HL-60/S4 (cell line): Measurements from ENCODE around the gene CXCL17.

Experiments used
- in situ Hi-C: fragments of 300-500 bp; cut with MboI; formaldehyde crosslinking; loops from 2 replicates; pipeline ENCODE4 v1.14.3; 2022; ENCODE audit warnings: low sequenced_read_pairs

The CXCL17 gene

DNA sequence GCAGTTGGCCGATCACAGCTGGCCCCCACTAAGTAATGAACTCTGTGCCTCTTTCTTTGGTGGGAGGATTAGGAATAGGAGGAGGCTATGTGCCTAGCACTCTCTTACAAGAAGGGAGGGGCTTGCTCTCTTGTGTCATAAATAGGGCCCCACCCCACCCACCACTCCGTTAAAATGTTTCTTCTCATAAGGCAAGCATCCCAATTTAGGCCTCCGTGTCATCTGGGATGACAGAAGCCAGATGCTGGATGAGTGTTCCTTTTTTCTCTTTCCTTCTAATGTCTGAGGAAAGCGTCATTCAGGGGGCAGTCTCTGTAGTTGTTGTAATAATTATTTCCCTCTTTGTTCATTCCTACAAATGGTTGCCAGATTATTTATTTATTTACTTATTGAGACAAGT lies 15.4 kb downstream of the CXCL17 start, which contains the start of gene LIPE:
TSS of gene LIPE (minus strand) at position 76 of the 400 bp plus-strand sequence. CDS start 239 bp downstream, outside the sequence.
- in situ Hi-C loops = no loop called here

DNA sequence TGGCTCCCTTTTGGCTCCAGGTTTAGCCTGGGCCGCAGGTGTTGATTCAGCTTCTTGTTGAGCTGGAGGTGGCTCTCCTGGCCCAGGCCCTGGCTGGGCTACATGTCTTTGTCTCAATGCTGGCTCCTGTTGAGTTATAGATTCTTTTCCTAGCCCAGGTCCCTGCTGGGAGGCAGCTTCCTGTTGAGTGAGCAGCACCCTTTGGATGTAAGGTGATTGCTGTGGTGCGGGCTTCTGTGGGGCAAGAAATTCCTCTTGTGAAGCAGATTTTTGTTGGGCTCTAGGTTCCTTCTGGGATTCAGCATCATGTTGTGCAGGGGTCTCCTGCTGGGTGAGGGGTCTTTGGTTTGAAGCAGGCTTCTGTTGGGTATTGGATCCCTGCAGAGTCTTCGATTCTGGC lies 16.1 kb downstream of the CXCL17 start:
- in situ Hi-C loops = no loop called here

DNA sequence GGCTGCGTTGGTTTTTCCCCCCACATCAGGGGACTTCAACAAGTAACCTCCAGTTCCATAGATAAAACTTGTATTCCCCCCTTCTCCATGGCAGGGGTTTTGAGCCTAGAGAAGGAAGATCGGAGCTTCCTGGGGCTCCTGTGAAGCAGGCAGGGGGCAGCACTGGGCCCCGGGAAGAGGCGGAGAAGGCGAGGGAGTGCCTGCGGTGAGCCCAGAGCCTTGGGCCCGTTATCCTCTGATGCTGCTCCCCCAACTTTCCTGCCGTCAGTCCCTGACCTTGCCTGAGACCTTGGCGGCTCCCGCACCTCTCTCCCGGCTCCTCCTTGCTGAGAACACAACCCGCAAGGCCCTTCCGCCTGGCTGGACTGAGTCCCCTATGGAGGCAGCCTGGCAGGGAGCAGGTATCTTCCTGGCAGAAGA lies 18.0 kb downstream of the CXCL17 start:
- in situ Hi-C loops = no loop called here

DNA sequence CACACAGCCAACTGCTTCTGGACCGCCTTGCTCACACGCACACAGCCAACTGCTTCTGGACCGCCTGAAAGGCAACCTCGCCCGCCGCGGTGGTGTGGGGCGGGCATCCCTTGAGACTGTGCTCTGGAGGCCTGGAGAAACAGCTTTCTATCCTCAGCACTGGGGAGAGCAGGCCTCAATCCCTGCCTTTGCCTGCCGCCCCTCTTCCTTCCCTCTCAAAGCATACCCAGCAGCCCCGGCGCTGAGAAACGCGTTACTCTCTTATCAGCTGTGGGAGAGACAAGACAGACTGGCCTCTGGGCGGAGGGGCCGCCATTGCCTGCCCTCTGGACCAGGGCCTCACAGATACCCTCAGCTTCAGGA lies 18.4 kb downstream of the CXCL17 start:
- in situ Hi-C loops = no loop called here

DNA sequence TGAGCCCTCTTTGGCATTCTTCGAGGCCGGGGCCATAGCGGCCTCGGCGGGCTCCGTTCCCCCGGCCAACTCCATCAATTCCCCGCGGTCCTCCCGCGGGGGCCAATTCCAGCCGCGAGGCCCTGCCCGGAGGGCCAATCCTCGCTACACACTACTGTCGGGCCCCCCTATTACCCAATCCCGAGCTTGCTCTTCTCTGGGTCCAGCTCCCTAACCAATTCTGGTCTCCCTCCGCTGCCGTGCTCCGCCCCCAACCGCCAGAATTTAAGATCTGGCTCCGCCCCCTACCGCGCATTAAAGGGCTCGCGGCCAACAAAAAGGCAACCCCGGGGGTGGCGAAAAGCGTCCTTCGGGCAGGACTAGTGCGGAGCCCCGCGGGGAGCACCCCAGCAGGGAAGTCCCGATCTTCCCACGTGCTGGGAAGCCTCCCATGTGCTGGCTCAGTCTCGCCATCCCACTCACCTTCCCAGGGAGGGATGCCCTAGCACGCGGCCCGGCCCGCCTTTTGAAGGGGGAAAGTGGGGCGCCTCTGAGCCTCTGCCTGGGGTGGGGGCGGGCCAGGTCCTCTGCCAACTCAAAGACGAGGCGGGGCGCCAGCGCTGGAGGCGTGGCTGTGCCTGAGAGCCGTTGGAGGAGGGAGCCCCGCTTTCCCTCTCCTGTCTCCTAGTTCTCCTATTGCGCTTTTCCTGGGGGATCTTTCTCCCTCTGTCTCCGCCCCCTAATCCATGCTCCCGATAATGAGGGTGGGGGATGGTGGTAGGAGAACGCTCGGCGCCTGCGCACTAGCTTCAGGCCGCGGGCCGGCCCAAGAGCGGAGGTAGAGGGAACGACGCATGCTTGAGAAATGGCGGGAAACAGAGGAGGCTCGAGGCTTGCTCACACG lies 19.0 kb downstream of the CXCL17 start:
- in situ Hi-C loops = no loop called here

DNA sequence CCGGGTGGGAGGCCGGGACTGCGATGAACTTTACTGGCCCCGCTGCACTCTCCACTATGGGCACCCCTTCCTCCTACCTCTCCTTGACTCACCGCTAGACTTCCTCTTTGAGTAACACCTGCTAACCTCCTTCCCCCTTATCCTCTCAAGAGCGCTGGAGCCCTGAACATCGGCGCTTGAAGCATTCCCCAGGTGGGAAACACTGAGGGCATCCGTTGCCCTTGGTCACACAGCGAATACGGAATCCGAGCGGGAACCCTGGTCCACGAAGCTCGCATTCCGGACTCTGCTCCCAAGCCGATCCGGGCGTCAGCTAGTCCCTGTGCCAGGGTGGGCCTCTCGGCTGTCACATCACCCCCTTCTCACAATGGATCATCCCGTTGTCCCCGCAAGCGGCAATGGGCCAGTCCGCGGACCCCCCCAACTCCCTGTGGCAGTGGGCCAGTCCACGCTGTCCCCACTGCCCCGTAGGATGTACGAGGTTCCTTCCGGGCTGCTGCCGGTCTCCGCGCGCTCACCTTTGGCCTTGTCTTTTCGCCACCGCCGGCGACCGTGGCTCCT lies 19.8 kb downstream of the CXCL17 start:
- in situ Hi-C loops = no loop called here

DNA sequence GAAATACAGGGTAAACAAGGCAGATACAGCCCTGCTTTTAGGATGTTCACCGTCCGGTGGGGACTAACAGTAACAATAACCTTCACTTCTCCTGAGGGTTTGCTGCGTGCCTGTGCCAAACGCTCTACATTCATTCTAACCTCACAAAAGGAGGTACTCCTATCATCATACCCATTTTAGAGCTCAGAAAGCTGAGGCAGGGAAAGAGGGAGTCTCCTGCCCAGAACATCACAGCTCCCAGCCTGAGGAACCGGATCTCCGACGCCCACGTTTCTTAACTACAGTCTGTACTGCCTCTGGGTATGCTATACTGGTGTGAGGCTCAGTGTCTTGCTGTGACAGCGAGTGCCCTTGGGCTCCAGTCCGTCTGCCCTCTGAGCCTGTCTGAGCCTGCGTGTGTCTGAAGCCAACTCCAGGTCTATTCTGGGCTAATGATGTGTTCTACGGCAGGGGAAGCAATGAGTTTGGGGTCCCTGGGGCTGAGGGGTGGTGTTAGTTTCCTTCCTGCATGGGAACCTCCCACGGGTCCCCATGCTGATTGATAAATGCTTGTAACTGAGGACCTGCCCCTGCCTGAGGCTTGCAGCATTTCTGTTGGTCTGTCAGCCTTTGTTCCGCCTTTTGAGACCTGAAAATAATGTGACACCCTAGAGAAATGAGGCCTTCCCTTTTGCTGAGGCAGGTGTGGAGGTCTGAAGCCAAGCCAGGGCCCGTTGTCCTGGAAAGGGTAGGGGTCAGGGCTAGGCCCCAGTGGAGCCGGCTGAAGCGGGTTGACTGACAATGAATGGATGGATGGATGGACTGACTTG lies 20.4 kb downstream of the CXCL17 start:
- in situ Hi-C loops = no loop called here

DNA sequence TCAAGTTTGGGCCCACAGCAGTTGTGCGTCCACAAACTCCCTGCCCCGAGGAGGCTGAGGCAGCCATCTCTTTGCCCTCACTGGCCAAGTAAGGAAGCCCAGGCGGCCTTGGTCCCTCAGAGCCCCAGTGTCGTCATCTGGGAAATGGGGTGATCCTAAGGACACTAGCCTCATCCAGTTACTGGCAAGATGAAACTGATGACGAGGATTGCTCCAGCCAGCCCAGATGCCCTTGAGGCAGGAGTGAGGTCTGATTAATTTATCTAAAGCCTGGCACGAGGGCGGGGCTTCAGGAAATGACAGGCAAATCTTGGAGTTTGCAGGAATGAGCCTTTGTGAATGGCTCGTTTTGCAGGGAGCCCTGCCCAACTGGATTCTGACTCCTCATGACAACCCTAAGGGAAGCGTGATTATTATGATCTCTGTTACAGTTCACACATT lies 21.1 kb downstream of the CXCL17 start:
- in situ Hi-C loops = no loop called here

DNA sequence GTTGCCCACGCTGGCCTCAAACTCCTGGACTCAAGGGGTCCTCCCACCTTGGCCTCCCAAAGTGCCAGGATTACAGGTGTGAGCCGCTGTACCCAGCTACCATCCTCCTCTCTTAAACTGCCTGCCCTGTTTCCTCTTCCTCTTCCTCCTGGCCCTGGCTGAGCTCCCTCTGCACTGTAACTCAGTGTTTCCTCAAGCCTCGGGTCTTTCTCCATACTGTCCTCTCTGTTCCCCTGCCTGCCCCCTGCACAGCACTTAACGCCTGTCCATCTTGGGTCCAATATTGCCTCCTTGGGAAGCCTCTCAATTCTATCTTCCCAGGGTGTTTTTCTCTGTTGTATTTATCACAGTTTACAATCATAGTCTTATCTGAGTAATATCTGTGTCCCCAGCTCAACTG lies 21.6 kb downstream of the CXCL17 start:
- in situ Hi-C loops = no loop called here

DNA sequence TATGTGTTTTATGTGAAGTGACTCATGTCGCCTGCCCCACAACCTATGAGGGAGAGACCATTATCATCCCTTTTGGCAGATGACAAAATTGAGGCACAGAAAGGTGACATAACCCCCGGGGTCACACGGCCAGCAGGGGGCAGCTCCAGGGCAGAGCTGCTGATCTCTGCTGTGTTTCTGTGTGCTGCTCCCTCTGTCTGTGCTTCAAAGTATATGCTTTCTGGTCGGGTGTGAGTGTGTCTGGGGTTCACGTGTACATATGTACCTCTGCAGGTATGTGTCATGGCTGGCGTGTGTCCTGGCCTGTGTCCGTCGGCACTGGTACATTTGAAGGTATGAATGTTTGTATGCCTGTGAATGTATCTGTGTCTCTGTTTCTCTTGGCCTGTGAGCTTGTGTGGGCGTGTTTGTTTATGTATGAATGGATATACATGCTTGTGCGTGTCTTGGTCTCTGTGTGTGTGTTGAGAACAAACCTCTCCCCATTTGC lies 22.6 kb downstream of the CXCL17 start:
- in situ Hi-C loops = no loop called here

DNA sequence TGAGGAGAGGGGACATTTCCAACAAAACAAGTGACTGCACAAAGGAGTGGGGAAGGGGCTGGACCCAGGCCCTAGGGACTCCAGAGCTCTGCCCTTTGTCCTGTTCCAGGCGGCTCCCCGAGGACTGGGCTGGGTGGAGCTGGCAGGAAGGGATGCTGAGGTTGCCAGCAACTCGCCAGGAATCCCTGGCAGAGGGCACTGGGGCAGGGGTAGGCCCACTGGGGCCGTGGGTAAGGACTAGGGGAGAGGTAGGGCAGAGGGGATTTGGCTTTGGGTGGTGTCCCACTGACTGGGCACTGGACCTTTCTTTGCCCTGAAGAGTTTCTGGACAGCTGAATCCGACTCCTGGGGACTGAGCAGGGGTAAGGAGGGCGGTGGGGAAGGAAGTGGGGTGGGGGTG lies 23.4 kb downstream of the CXCL17 start:
- in situ Hi-C loops = no loop called here

DNA sequence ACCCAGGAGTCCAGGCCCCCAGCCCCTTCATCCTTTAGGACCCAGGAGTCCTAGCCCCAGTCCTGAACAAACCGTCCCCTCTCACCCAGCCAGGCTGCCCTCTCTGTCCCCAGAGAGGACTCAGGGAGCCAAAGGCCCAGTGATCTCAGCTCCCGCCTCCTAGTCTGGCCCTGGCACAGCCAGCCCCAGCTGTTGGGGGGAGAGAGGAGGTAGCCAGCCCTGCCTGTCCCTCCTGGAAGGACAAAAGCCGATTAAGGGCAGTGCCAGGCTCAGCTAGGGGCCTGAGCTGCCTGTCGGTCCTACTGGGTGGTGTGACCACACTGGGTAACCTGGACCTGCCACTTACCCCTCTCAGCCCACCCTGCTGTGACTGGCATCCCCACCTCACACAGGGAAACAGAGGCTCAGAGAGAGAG lies 30.1 kb downstream of the CXCL17 start:
- in situ Hi-C loops = no loop called here

DNA sequence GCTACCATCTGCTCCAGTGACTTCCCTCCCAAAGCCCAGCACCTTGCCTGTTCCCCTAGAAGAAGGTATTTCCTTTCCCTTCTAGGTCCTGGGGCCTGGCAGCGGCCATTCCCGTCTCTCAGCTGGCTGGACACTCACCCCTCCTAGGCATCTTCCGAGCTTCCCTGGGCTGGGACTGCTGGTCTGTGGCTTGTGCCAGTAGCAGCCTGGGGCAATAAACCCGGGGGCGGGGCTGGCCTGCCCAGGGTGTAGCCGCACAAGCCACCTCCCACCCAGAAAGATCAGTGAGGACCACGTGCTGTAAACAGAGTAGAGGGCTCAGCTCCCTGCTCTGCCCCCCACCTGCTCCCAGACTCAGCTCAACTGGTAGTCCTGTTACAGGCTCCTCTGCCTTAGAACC lies 30.5 kb downstream of the CXCL17 start:
- in situ Hi-C loops = no loop called here

DNA sequence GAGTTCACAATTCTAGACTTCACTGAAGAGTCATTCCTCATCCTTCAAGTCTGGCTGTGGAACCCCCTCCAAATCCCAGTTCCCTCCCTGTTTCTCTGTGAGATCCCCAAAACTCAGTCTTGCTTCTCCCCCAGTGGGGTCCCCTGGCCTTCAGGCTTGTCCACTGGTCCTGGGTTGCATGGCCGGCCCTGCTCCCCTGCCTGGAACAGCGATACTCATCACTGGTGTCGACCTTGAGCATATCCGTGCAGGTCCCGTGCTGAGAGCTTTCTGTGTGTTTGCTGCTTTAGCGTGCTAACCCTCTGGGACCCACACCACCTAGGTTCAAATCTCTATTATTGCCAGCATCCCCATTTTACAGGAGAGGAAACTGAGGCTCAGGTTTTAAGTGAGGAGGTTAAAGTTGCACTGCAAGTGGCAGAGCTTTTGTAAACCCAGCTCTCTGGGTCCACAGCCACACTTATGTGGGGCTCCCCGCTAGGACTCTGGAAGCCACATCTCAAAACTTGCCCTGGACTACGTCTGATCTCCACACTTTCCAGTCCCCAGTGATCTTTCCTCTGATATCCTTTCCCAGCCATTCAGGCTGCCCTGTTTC lies 31.1 kb downstream of the CXCL17 start:
- in situ Hi-C loops = no loop called here

DNA sequence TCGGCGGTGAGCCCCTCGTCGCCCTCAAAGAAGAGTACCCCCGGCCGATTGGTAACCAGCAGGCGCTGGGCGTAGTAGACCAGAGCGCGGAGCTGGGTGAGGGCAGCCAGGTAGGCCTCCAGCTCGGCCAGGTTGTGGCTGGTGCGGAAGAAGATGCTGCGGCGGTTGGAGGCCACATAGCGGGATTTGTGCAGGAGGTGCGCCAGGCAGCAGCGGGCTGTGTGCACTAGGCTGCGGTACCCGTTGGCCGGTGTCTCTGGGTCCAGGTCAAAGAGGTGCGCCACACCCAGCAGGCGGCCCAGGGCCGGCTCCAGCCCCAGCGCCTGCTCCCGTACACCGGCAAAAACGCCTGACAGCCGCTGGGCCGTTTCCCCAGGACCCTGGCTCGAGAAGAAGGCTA lies 32.4 kb downstream of the CXCL17 start:
- in situ Hi-C loops = no loop called here

DNA sequence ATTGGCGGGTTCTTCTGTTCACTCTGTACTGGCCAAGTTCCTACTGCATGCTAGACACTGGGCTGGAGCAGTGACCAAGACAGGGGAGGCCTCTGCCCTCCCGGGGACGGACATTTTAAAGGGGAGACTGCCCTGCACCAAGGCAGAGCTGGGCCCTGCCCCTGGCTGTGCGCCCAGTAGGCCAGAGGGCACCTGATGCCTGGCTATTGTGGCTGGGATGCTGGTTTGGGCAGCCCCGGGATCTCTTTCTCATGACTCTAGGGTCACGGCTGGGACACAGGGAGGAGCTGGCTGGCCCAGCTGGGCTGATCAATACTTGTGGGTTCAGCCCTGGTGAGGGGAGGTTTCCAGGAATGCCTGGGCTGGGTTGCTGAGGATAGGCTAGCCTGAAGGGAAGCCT lies 33.3 kb downstream of the CXCL17 start:
- in situ Hi-C loops = no loop called here

DNA sequence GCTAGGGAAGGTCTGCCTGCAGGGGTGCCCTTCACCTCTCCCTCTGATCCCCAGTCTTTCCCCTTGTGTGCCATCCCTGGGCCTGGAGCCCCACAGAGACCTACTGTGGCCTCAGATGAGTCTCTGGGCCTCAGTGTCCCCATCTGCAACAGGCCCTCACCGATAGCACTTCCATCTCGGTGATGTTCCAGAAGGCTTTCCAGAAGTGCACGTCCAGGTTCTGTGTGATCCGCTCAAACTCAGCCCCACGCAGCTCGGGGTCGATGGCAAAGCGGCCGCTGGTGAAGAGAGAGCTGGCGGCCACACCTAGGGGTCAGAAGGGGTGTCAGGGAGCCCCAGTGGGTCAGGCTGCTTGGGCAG lies 35.0 kb downstream of the CXCL17 start:
- in situ Hi-C loops = no loop called here

DNA sequence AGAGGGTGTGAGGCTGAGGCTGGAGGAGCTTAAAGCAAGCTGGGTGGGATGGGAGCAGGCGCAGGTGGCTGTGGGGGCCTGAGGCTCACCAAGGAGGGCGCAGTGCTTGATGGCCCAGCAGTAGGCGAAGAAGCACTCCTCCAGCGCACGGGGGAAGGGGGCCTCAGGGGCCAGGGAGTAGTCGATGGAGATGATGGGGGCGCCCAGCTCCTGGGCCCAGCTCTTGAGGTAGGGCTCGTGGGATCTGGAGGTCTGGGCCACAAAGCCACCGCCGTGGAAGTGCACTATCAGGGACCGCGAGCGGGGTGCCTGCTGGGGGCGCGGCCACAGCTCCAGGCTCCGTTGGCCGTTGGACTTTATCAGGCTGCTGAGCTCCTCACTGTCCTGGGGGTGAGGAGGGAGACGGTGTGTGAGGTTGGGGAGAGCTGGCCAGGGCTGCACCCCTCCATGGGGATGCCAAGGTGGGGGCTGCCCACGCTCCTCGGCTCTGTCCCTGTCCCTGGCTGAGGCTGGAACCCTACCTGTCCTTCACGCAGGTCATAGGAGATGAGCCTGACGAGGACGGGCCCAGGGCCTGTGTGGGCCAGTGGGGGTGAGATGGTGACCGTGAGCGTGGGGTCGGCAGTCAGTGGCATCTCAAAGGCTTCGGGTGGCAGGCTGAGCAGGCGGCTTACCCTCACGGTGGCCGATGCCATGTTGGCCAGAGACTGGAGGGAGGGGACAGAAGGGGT lies 35.5 kb downstream of the CXCL17 start:
- in situ Hi-C loops = no loop called here

DNA sequence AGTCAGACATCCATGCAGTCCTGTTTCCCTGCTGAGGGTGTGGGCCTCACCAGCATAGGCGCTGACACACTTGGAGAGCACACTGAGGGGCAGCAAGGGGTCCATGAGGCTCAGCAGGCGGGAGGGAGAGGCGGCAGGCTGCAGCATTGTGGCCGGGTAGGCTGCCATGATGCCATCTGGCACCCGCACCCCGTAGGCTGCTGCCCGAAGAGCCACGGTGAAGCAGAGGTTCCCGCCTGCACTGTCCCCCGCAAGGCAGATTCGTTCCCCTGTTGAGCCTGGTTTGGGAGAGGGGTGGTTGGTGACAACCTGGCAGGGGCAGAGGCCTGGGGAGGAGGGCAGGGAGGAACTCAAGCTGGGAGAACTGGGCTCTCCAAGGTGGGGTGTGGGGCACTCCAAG lies 36.6 kb downstream of the CXCL17 start:
- in situ Hi-C loops = no loop called here

DNA sequence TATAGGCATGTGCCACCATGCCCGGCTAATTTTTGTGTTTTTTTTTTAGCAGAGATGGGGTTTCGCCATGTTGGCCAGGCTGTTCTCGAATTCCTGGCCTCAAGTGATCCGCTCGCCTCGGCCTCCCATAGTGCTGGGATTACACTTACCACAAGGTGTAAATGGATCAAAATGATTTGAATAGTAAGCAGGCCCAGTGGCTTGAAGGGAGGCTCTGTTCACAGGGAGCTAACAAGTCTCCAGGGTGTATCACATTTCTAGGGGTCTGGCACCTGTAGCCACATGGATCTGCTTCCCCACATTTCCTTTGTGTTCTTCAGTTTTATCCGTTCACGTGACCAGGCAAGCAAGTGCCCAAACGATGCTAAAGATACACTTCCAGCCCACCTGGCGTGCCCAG lies 39.2 kb downstream of the CXCL17 start:
- in situ Hi-C loops = no loop called here
